Coronary artery (tissue), 2 donors: Measurements from ENCODE around the gene PLCH2.

Experiments
- DNase-seq: peaks from one replicate; pipeline ENCODE4 v3.0.0-alpha.2; 2017; ENCODE audit warnings: low spot score
- H3K27ac ChIP-seq, 2 donors: fragments of 200-600 bp; sonication (generic); one replicate each; pipeline ENCODE4 v1.5.1; 2016 to 2019
- H3K4me3 ChIP-seq: fragments of 200-600 bp; sonication (generic); 2 replicates; pipeline ENCODE4 v1.5.1; 2016; ENCODE audit warnings: mild to moderate bottlenecking, moderate library complexity
- CTCF ChIP-seq: fragments of 200-600 bp; sonication (generic); IDR thresholded peaks from one replicate; pipeline ENCODE4 v1.5.1; 2019; ENCODE audit warnings: antibody characterized with exemption

The PLCH2 gene

DNA sequence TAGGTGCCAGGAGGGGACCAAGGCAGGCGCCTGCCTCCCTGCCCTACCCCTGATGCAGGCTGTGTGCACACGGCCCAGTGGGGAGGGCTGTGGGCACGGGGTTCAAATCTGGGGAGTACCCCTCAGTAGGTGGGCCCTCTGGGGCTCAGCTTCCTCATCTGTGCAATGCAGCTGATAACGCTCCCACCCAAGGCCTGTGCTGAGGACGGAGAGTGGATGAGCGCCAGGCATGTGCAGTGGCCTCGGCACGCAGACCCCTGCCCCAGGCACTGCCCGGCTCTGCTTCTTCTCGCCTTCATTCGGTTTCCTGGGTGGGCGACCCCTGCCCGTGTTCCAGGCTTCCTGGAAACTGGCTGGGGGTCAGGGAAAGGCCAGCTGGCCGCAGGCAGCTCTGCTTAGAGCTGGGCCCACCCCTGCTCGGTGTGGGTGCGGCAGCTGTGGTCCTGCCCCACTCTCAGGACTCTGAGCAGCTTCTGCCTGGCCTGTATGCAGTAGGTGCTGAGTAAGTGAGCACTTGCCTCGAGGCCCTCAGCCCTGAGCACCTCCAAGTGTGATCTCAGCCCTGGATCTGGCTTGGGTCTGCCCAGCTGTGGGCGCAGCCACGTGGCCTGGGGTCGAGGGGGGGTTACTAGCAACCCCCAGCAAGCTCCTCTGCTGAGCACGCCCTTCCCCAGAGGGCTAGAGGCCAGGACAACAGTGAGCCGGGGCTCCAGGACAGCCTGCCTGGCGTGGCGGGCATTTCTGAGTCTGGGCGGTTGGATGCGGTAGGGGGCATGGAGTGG is 68.2 kb downstream of the PLCH2 start:
- DNase-seq: no peak
- Histone ChIP-seq H3K4me3 (no peak overlapping the region), H3K27ac (peak overlapping the region in 1 of 2 donors; percentile 99)
- TF ChIP-seq CTCF: no peak

- DNase-seq: no peak
- TF ChIP-seq CTCF: no peak
- Histone ChIP-seq H3K4me3 (no peak overlapping the region), H3K27ac (peak overlapping the region; percentile 63 to 99)
These were observed 69.0 kb downstream of the PLCH2 start for GRCh38 chr1:2544875-2545640.

DNA sequence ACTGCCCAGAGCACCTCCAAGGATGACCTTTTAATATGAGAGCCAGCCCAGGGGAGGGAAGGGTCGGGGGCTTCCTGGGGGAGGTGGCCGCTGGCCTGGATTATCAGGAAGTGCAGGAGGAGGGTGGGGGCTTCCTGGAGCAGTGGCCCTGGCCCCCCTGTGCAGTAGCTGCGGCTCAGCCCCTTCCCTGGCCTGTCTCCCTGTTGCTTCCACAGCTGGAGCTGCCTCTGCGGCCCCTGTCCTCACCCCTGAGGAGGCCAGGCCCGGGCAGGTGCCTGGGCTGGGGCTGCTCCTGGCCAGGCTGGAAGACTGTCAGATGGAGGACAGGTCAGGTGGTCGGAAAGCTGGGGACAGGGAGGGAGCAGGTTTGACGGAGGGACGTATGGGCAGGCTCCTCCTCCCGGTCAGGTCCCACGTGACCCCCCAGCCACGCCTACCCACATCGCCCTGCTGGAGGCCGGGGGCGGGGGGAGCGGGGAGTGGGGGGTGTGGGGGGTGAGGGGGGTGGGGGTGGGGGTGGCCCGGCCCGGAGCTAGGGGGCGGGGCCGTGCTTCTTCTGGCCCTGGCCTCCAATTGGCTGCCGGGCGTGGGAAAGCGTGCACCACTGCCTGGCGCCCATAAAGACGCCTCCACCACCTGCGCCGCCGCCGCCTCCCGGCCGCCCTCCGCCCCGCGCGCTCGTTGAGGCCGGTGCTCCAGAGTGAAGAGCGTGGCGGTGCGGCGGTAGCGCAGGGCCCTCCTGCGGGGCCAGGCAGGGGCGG is 69.8 kb downstream of the PLCH2 start:
- Histone ChIP-seq H3K4me3 (peak overlapping the region; percentile 85), H3K27ac (peak overlapping the region; percentile 98 to 99)
- no peak for TF ChIP-seq CTCF
- DNase-seq: peak; percentile 95

- Histone ChIP-seq H3K4me3 (peak overlapping the region; percentile 85), H3K27ac (peak overlapping the region; percentile 98 to 99)
- TF ChIP-seq CTCF: no peak
- peak; percentile 93 for DNase-seq
These were observed 70.6 kb downstream of the PLCH2 start for GRCh38 chr1:2546515-2547209.

- H3K4me3 ChIP-seq: peak overlapping the region; percentile 85
These were observed 71.3 kb downstream of the PLCH2 start for GRCh38 chr1:2547210-2548067.

More at GRCh38 chr1:2547210-2548067, 71.3 kb downstream of the PLCH2 start:
- no peak for DNase-seq
- no peak for TF ChIP-seq CTCF
- peak overlapping the region; percentile 98 to 99 for H3K27ac ChIP-seq
